ENCODE results near the gene NUP35.
"Not testable (repeated sequence)": the region's sequence is repeated elsewhere in the genome, so short reads cannot be mapped to it uniquely, and the experiment has no call there.

The NUP35 gene

DNA sequence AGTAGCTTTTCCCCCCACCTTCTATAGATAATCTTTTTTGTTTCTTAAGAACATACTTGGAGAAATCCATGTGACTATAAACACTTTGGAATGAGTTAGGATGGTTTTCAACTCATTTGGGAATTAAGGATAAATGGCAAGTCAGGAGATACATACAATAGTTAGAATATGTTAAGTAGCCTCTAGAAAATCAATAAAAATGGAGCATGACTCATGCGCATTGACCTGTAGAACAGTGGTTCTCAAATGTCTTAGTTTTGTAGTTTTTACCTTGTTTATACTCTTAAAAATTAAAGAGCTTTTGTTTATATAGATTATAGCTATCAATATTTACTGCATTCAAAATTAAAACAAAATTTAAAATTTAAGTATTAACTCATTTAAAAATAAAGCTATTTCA, 24.7 kb downstream of the NUP35 start:
- no peak for DNase-seq

DNA sequence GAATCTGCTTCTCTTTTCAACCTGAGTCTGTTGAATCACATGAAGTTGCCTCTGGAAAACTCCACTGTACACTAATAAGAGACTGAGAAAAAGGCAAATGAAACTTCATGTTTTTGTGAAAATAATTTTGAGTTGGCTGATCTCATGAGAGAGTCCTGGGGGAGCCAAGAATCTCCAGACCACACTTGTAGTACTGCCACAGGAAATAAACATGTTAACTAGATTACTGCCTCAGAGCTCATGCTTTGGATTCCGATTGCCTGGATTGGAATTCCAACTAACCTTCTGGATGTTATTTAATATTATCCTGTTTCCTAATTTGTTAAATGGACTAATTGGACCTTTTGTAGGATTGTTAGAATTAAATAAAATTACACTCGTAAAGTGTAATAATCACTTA, 25.2 kb downstream of the NUP35 start:
- DNase-seq: no peak

DNA sequence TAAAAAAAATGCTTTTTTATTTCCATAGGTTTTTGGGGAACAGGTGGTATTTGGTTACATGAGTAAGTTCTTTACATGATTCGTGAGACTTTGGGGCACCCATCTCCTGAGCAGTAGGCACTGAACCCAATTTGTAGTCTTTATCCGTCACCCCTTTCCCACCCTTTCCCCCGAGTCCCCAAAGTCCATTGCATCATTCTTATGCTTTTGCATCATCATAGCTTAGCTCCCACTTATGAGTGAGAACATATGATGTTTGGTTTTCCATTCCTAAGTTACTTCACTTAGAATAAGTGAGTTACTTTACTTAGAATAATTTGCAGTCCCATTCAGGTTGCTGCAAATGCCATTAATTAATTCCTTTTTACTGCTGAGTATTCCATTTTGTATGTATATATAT, 28.0 kb downstream of the NUP35 start:
- DNase-seq: not testable (repeated sequence)

DNA sequence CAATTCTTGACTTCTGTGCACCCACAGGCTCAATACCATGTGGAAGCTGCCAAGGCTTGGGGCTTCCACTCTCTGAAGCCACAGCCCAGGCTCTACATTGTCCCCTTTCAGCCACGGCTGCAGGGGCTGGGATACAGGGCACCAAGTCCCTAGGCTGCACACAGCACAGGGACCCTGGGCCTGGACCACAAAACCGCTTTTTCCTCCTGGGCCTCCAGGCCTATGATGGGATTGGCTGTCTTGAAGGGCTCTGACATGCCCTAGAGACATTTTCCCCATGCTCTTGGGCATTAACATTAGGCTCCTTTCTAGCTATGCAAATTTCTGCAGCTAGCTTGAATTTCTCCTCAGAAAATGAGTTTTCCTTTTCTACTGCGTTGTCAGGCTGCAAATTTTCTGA, 29.7 kb downstream of the NUP35 start:
- DNase-seq: no peak

DNA sequence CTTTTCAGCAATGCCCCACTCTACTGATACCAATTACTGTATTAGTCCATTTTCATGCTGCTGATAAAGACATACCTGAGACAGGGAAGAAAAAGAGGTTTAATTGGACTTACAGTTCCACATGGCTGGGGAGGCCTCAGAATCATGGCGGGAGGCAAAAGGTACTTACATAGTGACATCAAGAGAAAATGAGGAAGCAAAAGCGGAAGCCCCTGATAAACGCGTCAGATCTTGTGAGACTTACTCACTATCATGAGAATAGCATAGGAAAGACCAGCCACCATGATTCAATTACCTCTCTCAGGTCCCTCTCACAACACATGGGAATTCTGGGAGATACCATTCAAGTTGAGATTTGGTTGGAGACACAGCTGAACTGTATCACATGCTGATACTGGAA, 30.5 kb downstream of the NUP35 start:
- not testable (repeated sequence) for DNase-seq

DNA sequence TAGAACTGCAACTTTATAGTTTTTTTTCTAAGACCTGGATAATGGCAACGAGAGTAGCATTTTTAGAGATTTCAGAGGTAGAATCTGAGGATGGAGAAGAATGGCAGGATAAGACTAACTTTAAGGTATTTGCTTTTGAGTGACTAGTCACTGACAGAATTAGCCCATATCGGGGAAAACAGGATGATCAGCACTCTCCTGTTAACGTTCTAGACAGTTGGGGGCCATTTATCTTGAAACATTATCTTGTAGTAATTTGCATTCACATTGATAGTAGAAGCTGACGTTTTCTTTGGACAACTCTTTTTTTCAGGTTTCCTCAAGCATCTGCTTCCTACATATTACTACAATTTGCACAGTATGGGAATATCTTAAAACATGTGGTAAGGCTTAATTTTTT, 32.9 kb downstream of the NUP35 start:
- DNase-seq: no peak

DNA sequence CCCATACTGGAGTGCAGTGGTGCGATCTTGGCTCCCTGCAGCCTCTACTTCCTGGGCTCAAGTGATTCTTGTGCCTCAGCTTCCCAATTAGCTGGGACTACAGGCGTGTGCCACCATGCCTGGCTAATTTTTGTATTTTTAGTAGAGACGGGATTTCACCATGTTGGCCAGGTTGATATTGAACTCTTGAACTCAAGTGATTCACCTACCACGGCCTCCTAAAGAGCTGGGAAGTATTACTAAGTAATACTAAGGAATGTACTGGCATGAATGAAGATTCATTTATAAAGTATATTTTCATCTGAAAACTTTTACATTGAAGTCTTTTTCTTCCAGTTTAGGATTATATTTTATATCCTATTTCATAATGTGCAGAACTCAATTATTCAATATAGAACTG, 38.1 kb downstream of the NUP35 start:
- DNase-seq: no peak

DNA sequence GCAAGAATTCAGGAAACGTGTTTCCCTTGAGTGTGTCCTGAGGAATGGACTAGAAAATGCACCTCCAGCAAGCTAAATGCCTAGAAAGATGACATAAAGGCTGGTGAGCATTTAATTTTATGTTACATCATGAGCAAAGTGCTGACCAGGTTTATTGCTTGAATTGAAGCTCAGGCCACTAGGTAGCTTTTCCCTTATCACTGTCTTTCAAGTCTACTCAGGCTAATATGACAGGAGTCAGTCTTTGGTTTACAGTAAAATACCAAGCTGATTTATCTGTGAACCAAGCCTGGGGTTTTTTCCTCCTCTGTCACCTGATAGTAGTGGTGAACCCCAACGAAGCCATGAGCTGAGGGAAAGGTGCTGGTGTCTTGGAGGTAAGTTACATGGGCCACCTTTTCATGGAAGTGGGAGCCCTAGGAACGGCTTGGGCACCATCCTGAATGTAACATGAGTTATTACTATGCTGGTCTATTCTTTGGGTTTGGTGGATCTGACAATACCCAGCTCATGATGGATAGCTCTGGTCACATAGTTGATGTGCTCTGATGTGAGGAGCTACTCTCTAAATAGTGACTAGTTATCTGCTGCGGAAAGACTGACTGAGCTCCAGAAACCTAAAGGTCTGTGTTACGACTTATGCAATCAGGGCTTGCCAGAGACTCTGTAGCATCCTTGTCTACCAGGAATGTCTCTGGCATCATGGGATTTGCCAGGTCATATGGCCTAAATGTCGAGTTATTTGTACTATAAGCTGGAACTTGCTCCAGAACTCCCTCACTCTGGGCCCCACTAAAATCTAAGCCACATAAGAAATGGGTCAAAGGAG, 39.8 kb downstream of the NUP35 start:
- no peak for DNase-seq

DNA sequence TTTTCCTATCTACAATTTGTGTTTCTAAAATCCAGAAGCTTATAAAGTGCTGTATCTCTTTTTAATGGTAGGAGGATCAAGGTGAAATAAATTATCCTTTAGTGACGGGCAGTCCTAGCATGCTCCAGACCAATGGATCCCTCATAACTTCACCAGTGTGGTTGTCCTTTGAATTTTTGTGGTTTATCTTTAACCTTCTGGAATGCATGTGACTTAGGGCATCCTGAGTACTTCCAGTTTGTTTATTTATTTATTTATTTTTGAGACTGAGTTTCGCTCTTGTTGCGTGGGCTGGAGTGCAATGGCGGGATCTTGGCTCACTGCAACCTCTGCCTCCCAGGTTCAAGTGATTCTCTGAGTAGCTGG, 40.4 kb downstream of the NUP35 start:
- no peak for DNase-seq

DNA sequence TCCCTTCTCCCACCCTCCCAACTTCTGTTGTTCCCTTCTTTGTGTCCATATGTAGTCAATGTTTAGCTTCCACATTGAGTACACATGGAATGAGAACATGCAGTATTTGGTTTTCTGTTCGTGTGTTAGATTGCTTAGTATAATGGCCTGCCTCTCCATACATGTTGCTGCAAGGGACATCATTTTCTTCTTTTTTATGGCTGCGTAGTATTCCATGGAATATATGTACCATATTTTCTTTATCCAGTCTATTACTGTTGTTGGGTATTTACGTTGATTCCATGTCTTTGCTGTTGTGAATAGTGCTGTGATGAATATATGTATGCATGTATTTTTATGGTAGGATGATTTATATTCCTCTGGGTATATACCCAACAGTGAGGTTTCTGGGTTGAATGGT, 42.0 kb downstream of the NUP35 start:
- DNase-seq: no peak

DNA sequence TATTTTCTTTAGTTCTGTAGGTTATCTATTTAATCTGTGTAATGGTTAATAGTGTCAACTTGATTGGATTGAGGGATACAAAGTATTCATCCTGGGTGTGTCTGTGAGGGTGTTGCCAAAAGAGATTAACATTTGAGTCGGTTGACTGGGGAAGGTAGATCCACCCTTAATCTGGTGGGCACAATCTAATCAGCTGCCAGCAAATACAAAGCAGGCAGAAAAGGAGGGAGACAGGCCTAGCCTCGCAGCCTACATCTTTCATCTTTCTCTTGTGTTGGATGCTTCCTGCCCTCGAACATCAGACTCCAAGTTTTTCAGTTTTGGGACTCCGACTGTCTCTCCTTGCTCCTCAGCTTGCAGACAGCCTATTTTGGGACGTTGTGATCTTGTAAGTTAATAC, 42.7 kb downstream of the NUP35 start:
- DNase-seq: not testable (repeated sequence)

DNA sequence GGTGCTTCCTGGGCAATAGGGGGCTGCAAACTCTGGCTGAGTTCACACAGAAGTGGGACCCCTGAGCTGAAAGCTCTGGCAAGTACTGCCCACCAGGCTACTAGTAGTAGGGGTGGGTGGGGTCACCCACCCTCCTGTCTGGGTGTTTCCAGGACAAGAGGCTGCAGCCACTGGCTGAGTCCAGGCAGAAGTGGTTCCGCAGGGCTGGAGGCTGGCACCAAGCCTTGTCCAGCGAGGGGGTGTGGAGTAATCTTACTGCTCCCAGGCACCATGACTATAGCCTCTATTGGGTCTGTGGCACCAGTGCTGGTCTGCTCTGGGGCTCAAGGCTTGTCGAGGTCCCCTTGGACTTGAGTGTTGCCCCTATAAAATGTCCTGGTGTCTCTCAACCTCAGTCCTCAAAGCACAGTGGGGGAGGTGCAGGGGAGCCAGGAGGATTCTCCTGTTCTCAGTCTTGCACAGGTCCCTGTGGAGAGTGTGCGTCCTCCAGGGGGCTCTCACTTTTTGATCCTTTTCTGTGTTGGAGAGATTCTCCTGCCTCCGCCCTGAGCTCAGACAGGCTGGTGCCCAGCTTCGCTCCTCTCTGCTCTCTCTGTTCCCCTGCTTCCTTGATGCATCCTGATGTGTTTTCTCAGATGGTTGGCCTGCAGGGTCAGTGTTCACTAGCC, 48.1 kb downstream of the NUP35 start:
- DNase-seq: no peak

DNA sequence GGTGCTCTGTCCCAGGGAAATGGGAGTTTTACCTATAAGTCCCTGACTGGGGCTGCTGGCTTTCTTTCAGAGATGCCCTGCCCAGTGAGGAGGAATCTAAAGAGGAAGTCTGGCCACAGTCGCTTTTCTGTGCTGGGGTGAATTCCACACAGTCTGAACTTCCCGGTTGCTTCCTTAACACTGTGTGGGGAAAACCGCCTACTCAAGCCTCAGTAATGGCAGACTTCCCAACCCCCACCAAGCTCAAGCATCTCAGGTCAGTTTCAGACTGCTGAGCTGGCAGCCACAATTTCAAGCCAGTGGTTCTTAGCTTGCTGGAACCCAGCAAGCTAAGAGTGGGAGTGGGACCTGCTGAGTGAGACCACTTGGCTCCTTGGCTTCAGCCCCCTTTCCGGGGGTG, 54.9 kb downstream of the NUP35 start:
- no peak for DNase-seq

DNA sequence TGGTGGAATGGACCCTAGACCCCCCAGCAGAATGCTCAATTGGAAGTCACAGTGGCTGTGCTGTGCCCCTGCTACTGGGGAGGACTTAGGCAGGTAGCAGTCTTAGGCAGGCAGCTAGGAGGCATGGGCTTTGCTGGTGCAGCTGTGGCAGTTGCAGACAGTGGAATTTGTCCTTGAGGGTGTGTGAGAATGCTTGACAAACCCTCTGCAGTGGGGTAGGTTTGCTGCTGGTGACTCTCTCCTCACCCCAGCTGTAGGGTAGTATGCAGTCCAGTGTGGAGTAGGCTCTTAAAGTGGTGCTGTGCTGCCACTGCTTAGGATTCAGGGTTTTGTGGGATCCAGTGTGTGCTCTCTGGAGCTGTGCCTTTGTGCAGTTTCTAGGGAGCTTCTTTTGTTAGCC, 61.3 kb downstream of the NUP35 start:
- DNase-seq: no peak

DNA sequence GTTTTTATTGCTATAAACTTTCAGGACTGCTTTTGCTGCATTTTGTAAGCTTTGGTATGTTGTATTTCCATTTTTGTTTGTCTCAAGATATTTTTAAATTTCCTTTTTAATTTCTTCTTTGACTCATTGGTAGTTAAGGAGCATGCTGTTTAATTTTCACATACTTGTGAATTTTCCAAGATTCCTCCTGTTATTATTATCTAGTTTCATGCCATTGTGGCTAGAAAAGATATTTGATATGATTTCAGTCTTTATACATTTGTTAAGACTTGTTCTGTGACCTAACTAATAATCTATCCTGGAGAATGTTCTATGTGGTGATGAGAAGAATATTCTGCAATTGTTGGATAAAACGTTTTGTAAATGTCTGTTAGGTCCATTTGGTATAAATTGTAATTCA, 62.1 kb downstream of the NUP35 start:
- DNase-seq: no peak

DNA sequence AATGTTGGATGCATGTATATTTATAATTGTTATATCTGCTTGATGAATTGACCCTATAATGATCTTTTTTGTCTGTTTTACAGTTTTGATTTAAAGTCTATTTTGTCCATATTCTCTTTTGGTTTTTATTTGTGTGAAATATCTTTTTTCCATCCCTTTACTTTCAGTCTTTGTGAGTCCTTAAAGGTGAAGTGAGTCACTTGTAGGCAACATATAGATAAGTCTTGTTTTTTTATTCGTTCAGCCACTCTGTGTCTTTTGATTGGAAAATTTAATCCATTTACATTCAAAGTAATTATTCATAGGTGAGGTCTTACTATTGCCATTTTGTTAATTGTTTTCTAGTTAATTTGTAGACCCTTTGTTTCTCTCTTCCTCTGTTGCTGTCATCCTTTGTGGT, 62.5 kb downstream of the NUP35 start:
- DNase-seq: no peak

DNA sequence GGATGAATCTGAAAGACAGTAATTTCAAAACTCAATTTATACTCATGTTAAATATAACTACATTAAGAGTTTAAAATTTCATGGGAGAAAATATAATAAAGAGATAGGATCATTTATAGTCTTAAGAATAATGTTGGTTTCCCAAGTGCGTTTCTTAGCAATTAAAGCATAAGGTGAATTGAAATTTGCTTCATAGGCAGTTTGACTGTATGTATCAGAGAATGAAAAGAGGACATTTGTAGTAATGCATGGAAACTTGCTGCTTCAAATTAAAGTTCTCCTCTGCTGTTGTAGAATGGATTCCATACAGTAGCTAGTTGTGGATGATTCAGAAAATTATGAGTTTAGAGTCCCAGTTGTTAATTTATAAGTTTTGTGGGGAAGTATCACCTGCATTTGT, 68.1 kb downstream of the NUP35 start:
- DNase-seq: no peak

DNA sequence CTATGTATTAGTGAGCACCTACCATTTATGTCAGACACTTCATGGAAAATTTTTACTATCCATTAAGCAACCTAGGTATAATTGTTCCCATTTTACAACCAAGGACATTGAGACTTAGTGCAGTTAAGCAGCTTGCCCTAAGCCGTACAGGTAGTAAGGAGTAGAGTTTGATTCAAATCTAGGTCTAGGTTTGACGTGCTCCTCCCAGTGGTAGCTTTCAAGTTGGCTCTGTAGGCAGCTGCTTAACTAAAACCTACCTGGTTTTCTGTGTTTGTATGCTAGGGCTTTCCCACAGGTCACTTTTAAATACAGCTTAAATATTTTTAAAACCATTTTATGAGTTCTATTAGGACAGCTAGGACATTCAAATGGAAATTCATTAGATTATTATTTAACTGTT, 69.7 kb downstream of the NUP35 start:
- DNase-seq: no peak

DNA sequence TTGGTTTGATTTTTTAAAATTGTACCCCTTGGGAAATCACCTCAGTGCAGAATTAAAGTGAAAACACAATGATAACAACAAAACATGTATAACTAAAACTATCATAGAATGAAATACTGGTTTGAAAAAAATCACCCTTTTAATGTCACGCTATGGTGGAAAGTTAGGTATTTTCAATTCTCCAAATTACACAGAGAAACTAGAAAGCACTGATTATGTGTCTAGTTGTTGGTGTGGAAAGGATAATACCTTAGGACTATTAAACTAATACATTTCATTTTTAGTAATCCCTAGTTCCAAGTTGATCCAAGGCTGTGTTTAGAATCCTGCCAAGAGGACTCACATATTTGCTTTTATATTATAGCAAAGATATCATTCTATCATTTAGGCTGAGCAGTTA, 71.2 kb downstream of the NUP35 start:
- DNase-seq: no peak

DNA sequence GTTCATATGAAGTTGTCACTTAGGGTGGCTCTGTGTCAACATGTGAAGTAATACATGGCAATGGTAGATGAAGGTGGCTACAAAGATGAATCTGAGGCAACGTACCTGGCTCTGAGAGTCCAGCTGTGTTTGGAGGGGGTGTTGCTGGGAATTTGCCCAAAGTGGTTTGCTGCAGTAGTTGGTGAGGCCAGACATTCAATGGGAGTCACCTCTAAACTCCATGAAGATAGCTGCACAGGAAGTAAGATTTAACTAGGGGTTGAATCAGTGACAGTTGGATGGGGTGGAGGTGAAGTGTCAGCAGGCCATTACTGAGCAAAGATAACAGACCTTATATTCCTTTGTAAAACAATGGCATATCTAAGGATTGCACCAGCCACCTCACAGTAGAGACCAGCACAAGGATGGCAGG, 71.8 kb downstream of the NUP35 start:
- DNase-seq: no peak

DNA sequence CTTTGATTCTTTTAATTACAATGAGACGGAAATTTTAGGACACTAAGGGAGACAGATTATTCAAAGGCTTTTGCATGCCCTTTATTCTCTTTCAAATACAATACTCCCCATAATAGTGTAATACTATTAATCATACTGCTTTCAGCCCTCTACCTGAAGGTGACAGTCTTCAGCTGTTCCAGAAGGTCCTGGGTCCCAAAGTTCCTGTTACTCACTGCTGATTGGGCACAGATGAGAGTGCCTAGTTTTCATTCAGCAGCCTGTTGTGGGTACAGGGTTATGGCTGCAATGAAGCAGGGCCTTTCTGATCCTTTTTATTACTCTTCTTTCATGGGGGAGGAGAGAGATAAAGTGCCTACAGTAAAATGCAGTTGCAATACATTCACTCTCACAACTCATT, 80.2 kb downstream of the NUP35 start:
- DNase-seq: no peak

DNA sequence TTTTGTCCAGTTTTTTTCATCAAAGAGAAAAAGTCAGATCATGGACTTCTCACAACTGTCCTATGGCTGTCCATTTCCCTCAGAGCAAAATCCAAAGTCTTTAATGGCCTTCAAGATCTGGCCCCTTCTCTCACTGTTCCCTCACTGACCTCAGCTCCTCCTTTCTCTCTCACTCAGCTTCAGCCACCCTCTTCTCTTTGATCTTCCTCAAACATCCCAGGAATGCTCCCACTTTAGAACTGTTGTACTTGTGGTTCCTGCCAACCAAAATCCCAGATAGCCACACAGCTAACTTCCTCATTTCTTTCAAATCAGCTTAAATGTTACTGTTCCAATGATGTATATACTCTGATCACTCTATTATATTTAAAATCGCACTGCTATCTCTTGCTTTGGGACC, 82.9 kb downstream of the NUP35 start:
- no peak for DNase-seq

DNA sequence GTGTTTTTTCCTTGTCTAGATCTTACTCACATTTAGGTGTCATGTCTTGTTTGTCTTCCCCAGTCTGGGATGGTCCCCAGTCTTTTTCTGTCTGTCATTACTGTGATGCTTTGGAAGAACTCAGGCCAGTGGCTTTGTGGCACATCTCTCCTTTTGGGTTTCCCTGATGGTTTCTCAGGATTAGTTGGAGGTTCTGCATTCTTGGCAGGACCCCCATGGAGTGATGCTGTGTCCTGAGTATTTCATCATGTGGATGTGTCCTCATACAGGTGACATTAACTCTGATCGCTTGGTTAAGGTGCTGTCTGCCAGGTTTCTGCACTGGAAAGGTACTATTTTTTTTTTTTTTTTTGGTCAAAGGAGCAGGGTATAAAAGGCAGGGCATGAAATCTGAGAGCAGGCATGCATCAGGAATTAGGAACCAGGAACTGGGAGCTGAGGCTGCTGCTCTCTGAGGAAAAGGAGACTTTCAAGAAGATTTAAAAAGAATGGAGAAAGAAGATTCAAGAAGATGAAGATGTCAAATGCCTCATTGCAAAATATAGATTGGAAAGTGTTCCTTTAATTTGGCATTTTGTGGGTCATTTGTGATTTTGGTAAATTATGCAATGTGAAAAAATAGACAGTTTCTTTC, 85.3 kb downstream of the NUP35 start:
- DNase-seq: no peak
